ENCODE measurements around the gene HPS1. TPM values are rescaled to one million over a fixed set of nuclear protein-coding genes. Genes with fewer than 3 reads are reported as not detected.
A peak's percentile ranks its signal among the peaks of the same experiment; 100 is the strongest.

The HPS1 gene
- total RNA-seq, 1 donor, result 52.1 TPM

GRCh38 chr10:98488669-98489430 is 42.1 kb upstream of the HPS1 start:
- Histone ChIP-seq H3K27ac (ENCODE audit: low read depth, low read length) (no peak overlapping the region), H3K4me2 (ENCODE audit: insufficient read depth, low read length) (no peak overlapping the region), H3K36me3 (ENCODE audit: insufficient read depth, low read length) (no peaks in the 10 kb centered on the region), H3K4me3 (ENCODE audit: insufficient read depth, low read length) (no peak overlapping the region), H3K79me2 (ENCODE audit: insufficient read depth, low read length) (no peaks in the 10 kb centered on the region), H3K9me3 (ENCODE audit: low read depth, low read length) (no peaks in the 10 kb centered on the region), H3K27me3 (ENCODE audit: insufficient read depth, low read length) (no peaks in the 10 kb centered on the region), H4K20me1 (ENCODE audit: insufficient read depth, low read length) (no peaks in the 10 kb centered on the region), H3K4me1 (ENCODE audit: insufficient read depth, low read length) (peaks cover 5% of the 10 kb centered on the region), H2AFZ (ENCODE audit: low read length) (no peak overlapping the region)
- TF ChIP-seq CTCF (IDR thresholded peaks at IDR 0.05; ENCODE audit: extremely low read depth, low read depth, low read length), result no peak
- DNase-seq (ENCODE audit: insufficient read length, low spot score, missing footprints), result no peak

- TF ChIP-seq CTCF (IDR thresholded peaks at IDR 0.05; ENCODE audit: extremely low read depth, low read depth, low read length), result no peak
- Histone ChIP-seq H3K4me2 (ENCODE audit: insufficient read depth, low read length) (no peak overlapping the region), H3K4me3 (ENCODE audit: insufficient read depth, low read length) (no peak overlapping the region), H3K27me3 (ENCODE audit: insufficient read depth, low read length) (no peaks in the 10 kb centered on the region), H2AFZ (ENCODE audit: low read length) (no peak overlapping the region), H3K79me2 (ENCODE audit: insufficient read depth, low read length) (no peaks in the 10 kb centered on the region), H3K9me3 (ENCODE audit: low read depth, low read length) (no peaks in the 10 kb centered on the region), H3K4me1 (ENCODE audit: insufficient read depth, low read length) (peaks cover 5% of the 10 kb centered on the region), H3K36me3 (ENCODE audit: insufficient read depth, low read length) (no peaks in the 10 kb centered on the region), H3K27ac (ENCODE audit: low read depth, low read length) (no peak overlapping the region), H4K20me1 (ENCODE audit: insufficient read depth, low read length) (no peaks in the 10 kb centered on the region)
- no peak for DNase-seq (ENCODE audit: insufficient read length, low spot score, missing footprints)
Measured at GRCh38 chr10:98487649-98488048, 40.9 kb upstream of the HPS1 start.

- Histone ChIP-seq H2AFZ (ENCODE audit: low read length) (peak overlapping the region; percentile 61), H3K4me3 (ENCODE audit: insufficient read depth, low read length) (no peak overlapping the region), H3K9me3 (ENCODE audit: low read depth, low read length) (no peaks in the 10 kb centered on the region), H3K27ac (ENCODE audit: low read depth, low read length) (peak overlapping the region; percentile 26), H4K20me1 (ENCODE audit: insufficient read depth, low read length) (no peaks in the 10 kb centered on the region), H3K79me2 (ENCODE audit: insufficient read depth, low read length) (no peaks in the 10 kb centered on the region), H3K4me2 (ENCODE audit: insufficient read depth, low read length) (no peak overlapping the region), H3K36me3 (ENCODE audit: insufficient read depth, low read length) (no peaks in the 10 kb centered on the region), H3K27me3 (ENCODE audit: insufficient read depth, low read length) (no peaks in the 10 kb centered on the region), H3K4me1 (ENCODE audit: insufficient read depth, low read length) (peaks cover 5% of the 10 kb centered on the region)
- no peak for TF ChIP-seq CTCF (IDR thresholded peaks at IDR 0.05; ENCODE audit: extremely low read depth, low read depth, low read length)
- DNase-seq (ENCODE audit: insufficient read length, low spot score, missing footprints), result peak; percentile 6
Measured at GRCh38 chr10:98486421-98486820, 39.7 kb upstream of the HPS1 start.

- H3K27ac ChIP-seq (ENCODE audit: low read depth, low read length), result peak overlapping the region; percentile 26
- no peaks in the 10 kb centered on the region for H3K79me2 ChIP-seq (ENCODE audit: insufficient read depth, low read length)
- H3K27me3 ChIP-seq (ENCODE audit: insufficient read depth, low read length), result no peaks in the 10 kb centered on the region
- no peaks in the 10 kb centered on the region for H3K9me3 ChIP-seq (ENCODE audit: low read depth, low read length)
- H3K36me3 ChIP-seq (ENCODE audit: insufficient read depth, low read length), result no peaks in the 10 kb centered on the region
- peaks cover 5% of the 10 kb centered on the region for H3K4me1 ChIP-seq (ENCODE audit: insufficient read depth, low read length)
- H3K4me2 ChIP-seq (ENCODE audit: insufficient read depth, low read length), result no peak overlapping the region
- H2AFZ ChIP-seq (ENCODE audit: low read length), result peak overlapping the region; percentile 61
- H3K4me3 ChIP-seq (ENCODE audit: insufficient read depth, low read length), result no peak overlapping the region
- H4K20me1 ChIP-seq (ENCODE audit: insufficient read depth, low read length), result no peaks in the 10 kb centered on the region
- DNase-seq (ENCODE audit: insufficient read length, low spot score, missing footprints), result peak; percentile 17
- no peak for TF ChIP-seq CTCF (IDR thresholded peaks at IDR 0.05; ENCODE audit: extremely low read depth, low read depth, low read length)
Measured at GRCh38 chr10:98485959-98486358, 39.2 kb upstream of the HPS1 start.
